Measurements from ENCODE around the gene EXOSC2. TPM values are rescaled to one million over a fixed set of nuclear protein-coding genes. Genes with fewer than 3 reads are reported as not detected.

EXOSC2 gene
- total RNA-seq, 1 experiment from 2014 or later, result 49.5 TPM

DNA sequence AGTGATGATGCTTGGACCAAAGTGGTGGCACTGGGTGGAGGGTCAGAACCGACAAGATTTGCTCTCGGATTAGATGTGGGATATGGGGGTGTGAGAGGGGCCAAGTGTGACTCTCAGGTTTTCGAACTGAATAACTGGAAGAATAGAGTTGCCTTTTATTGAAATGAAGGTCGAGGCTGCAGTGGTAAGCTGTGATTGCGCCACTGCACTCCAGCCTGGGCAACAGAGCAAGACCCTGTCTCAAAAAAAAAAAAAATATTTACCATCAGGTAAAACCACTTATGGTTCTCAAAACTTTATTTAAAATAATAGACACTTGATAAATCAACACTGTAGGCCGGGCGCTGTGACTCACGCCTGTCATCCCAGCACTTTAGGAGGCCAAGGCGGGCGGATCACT lies 27.2 kb downstream of the EXOSC2 start:
- intact Hi-C loops (cut with micrococcal nuclease; ENCODE audit: unreplicated experiment), result no loop called here

DNA sequence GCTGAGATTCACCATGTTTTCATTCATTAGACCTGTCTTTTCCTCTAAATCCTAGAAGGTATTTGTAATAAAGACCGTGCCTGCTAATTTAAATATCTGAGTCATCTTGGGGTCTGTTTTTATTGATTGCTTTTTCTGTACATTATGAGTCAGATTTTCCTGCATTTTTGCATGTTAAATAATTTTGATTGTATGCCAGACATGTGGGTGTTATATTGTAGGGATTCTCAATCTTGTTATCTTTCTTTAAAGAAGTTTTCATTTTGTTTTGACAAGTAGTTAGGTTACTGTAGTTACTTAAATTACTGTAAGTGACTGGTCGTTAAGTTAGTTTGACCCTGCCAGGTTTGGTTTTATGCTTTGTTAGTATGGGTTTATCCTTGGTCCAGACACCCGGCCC lies 35.1 kb downstream of the EXOSC2 start:
- H3K79me2 ChIP-seq (ENCODE audit: low read depth), result peaks cover 13% of the 10 kb centered on the region; the same call in 1 of the 2 replicates
- CTCF ChIA-PET, result no interaction called here
- no TSS peak for BruUV-seq (replicated peaks)
- H4K20me1 ChIP-seq (ENCODE audit: insufficient read depth), result peaks cover 9% of the 10 kb centered on the region; the same call in 1 of the 2 replicates
- no peaks in the 10 kb centered on the region for H3K9me2 ChIP-seq (ENCODE audit: insufficient read depth)
- peaks cover 23% of the 10 kb centered on the region for H3K4me1 ChIP-seq (replicated peaks; ENCODE audit: insufficient read depth)
- H3K4me2 ChIP-seq, result no peak overlapping the region
- no peak overlapping the region for H2AFZ ChIP-seq
- POLR2A ChIA-PET (ENCODE audit: unreplicated experiment), result interaction anchor here (0.7 kb wide), 1 partner anchor 38 kb away, joined by 12 read pairs; no protein-coding TSS in a partner anchor
- peak overlapping the region; percentile 56; the same call in 1 of the 2 replicates for H3K27ac ChIP-seq
- no peaks in the 10 kb centered on the region for H3K9me3 ChIP-seq (ENCODE audit: insufficient read depth, low read depth)
- peaks cover 35% of the 10 kb centered on the region for H3F3A ChIP-seq (ENCODE audit: insufficient read depth, low read depth)
- TF ChIP-seq, protein P1, sequence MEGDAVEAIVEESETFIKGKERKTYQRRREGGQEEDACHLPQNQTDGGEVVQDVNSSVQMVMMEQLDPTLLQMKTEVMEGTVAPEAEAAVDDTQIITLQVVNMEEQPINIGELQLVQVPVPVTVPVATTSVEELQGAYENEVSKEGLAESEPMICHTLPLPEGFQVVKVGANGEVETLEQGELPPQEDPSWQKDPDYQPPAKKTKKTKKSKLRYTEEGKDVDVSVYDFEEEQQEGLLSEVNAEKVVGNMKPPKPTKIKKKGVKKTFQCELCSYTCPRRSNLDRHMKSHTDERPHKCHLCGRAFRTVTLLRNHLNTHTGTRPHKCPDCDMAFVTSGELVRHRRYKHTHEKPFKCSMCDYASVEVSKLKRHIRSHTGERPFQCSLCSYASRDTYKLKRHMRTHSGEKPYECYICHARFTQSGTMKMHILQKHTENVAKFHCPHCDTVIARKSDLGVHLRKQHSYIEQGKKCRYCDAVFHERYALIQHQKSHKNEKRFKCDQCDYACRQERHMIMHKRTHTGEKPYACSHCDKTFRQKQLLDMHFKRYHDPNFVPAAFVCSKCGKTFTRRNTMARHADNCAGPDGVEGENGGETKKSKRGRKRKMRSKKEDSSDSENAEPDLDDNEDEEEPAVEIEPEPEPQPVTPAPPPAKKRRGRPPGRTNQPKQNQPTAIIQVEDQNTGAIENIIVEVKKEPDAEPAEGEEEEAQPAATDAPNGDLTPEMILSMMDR (conservative IDR thresholded peaks at IDR 0.05), result no peak
- TF ChIP-seq EZH2 (IDR thresholded peaks at IDR 0.05; ENCODE audit: low read depth), result no peak
- no peak overlapping the region for H3K4me3 ChIP-seq
- DNase-seq, result peak in 1 of 2 experiments; percentile 52
- no peaks in the 10 kb centered on the region for H3K27me3 ChIP-seq (ENCODE audit: insufficient read depth, low read depth)
- intact Hi-C loops (cut with micrococcal nuclease; ENCODE audit: unreplicated experiment), result no loop called here
- H3K36me3 ChIP-seq (ENCODE audit: low read depth), result no peaks in the 10 kb centered on the region

More for the DNA sequence above, 27.2 kb downstream of the EXOSC2 start:
- no TSS peak for BruUV-seq (replicated peaks)
- Histone ChIP-seq H3K9me2 (ENCODE audit: insufficient read depth) (no peaks in the 10 kb centered on the region), H4K20me1 (ENCODE audit: insufficient read depth) (peaks cover 3% of the 10 kb centered on the region; the same call in 1 of the 2 replicates), H3K4me3 (no peak overlapping the region), H3K4me1 (replicated peaks; ENCODE audit: insufficient read depth) (peaks cover under 1% of the 10 kb centered on the region; the same call in 1 of the 2 replicates), H3K27ac (no peak overlapping the region), H3K27me3 (ENCODE audit: insufficient read depth, low read depth) (no peaks in the 10 kb centered on the region), H3F3A (ENCODE audit: insufficient read depth, low read depth) (0 out of 2 replicates have a peak, but pooled peaks cover 4% of the 10 kb centered on the region), H3K36me3 (ENCODE audit: low read depth) (no peaks in the 10 kb centered on the region), H3K4me2 (no peak overlapping the region), H3K9me3 (ENCODE audit: insufficient read depth, low read depth) (no peaks in the 10 kb centered on the region), H2AFZ (no peak overlapping the region), H3K79me2 (ENCODE audit: low read depth) (peaks cover 52% of the 10 kb centered on the region)
- CTCF ChIA-PET, result no interaction called here
- no peak for DNase-seq
- TF ChIP-seq, protein P1 (conservative IDR thresholded peaks at IDR 0.05), result no peak
- no peak for TF ChIP-seq EZH2 (IDR thresholded peaks at IDR 0.05; ENCODE audit: low read depth)
- POLR2A ChIA-PET (ENCODE audit: unreplicated experiment), result interaction anchor here (0.6 kb wide), 1 partner anchor 10 kb away, joined by 3 read pairs; no protein-coding TSS in a partner anchor

DNA sequence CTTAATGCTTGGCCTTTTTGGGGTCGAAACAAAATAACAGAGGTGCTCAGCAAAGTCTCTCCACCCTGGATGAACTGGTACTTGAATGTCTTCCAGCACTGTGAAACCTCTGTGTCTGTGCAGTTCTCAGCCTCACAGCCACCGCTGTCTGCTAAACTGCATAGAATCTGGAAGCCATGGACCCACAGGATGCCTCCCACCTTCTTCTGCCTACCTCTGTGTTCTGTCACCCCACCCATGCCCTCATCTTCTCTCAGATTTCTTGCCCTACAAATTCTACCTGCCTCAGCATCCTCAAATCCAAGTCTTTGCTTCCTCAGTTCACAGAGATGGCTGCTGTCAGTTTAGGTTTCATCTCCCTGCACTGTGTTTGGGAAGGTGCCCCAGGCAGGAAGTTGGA lies 35.6 kb downstream of the EXOSC2 start:
- Histone ChIP-seq H3K9me3 (ENCODE audit: insufficient read depth, low read depth) (no peaks in the 10 kb centered on the region), H3K27me3 (ENCODE audit: insufficient read depth, low read depth) (no peaks in the 10 kb centered on the region), H3F3A (ENCODE audit: insufficient read depth, low read depth) (peaks cover 34% of the 10 kb centered on the region), H2AFZ (no peak overlapping the region), H3K4me3 (no peak overlapping the region), H3K4me2 (no peak overlapping the region), H3K4me1 (replicated peaks; ENCODE audit: insufficient read depth) (peaks cover 23% of the 10 kb centered on the region), H3K27ac (0 out of 2 replicates have a peak overlapping the region, but pooled peaks have one; percentile 56), H3K79me2 (ENCODE audit: low read depth) (peaks cover 16% of the 10 kb centered on the region; the same call in 1 of the 2 replicates), H3K36me3 (ENCODE audit: low read depth) (no peaks in the 10 kb centered on the region), H4K20me1 (ENCODE audit: insufficient read depth) (peaks cover 9% of the 10 kb centered on the region; the same call in 1 of the 2 replicates), H3K9me2 (ENCODE audit: insufficient read depth) (no peaks in the 10 kb centered on the region)
- no peak for TF ChIP-seq EZH2 (IDR thresholded peaks at IDR 0.05; ENCODE audit: low read depth)
- TF ChIP-seq, protein P1 (conservative IDR thresholded peaks at IDR 0.05), result no peak
- ChIA-PET POLR2A (ENCODE audit: unreplicated experiment) (no interaction called here), CTCF (no interaction called here)
- intact Hi-C loops (cut with micrococcal nuclease; ENCODE audit: unreplicated experiment), result no loop called here
- no TSS peak for BruUV-seq (replicated peaks)
- DNase-seq, result no peak
